HG02981 (cell line): ENCODE results near the gene ADGRF3.
"Not testable (repeated sequence)": the region's sequence is repeated elsewhere in the genome, so short reads cannot be mapped to it uniquely, and the experiment has no call there.

Source experiments
- ATAC-seq: cut with Tn5 transposase; IDR thresholded peaks from one replicate; pipeline ENCODE4 v1.9.1; 2021; ENCODE audit warnings: mild to moderate bottlenecking, moderate library complexity; ENCODE audit not compliant: unreplicated experiment

The ADGRF3 gene

GRCh38 chr2:26283606-26284005 is 63.0 kb downstream of the ADGRF3 start:
- ATAC-seq, result no peak

- ATAC-seq, result no peak
Observed at GRCh38 chr2:26281226-26281625, 65.4 kb downstream of the ADGRF3 start.

- ATAC-seq, result no peak
Observed at GRCh38 chr2:26279886-26280285, 66.7 kb downstream of the ADGRF3 start.

GRCh38 chr2:26276484-26277227 is 69.9 kb downstream of the ADGRF3 start:
- ATAC-seq, result no peak

GRCh38 chr2:26274058-26274613 is 72.5 kb downstream of the ADGRF3 start:
- ATAC-seq, result no peak

GRCh38 chr2:26273501-26273900 is 73.1 kb downstream of the ADGRF3 start:
- no peak for ATAC-seq

- ATAC-seq, result no peak
Observed at GRCh38 chr2:26270373-26270772, 76.2 kb downstream of the ADGRF3 start.

GRCh38 chr2:26269571-26270158 is 76.9 kb downstream of the ADGRF3 start:
- no peak for ATAC-seq

GRCh38 chr2:26268670-26269385 is 77.8 kb downstream of the ADGRF3 start:
- not testable (repeated sequence) for ATAC-seq

GRCh38 chr2:26268213-26268612 is 78.4 kb downstream of the ADGRF3 start:
- ATAC-seq, result no peak

GRCh38 chr2:26258836-26259235 is 87.8 kb downstream of the ADGRF3 start:
- not testable (repeated sequence) for ATAC-seq
